Endothelial cell of umbilical vein (primary cell): ENCODE results near the gene KCNG3. TPM values are rescaled to one million over a fixed set of nuclear protein-coding genes. Genes with fewer than 3 reads are reported as not detected.

Experiments
- BruUV-seq: library from RNA; stranded (reverse); fragments of 400-500 nt; replicated peaks from 2 replicates; lab custom pipeline; 2021; lab: Mats Ljungman, UMichigan
- CTCF ChIA-PET: fragments of 300-600, 350-600 bp; sonication (Branson Sonifier 250); formaldehyde crosslinking; loops from one replicate; lab custom pipeline; 2021; ENCODE audit warnings: antibody characterized with exemption, inconsistent platforms; lab: Charles Lee
- POLR2A ChIA-PET: fragments of 300-600, 350-600 bp; sonication (Branson Sonifier 250); formaldehyde crosslinking; loops from one replicate; lab custom pipeline; 2021; ENCODE audit warnings: antibody characterized with exemption, inconsistent platforms; lab: Charles Lee
- DNase-seq: peaks from one replicate; pipeline ENCODE4 v3.0.0-alpha.2; 2011; ENCODE audit warnings: low read depth, low spot score
- FAIRE-seq: peaks from 2 replicates; lab custom pipeline; 2011; peaks lifted over from hg19 to GRCh38; lab: Jason Lieb, UNC
- H2AFZ ChIP-seq: 2 replicates; pipeline ENCODE4 v1.6.0; 2012; ENCODE audit warnings: low read depth, low read length, control low read depth, inconsistent platforms
- H3K27ac ChIP-seq: 2 replicates; pipeline ENCODE4 v1.5.1; 2011; ENCODE audit warnings: low read depth, mild to moderate bottlenecking, control low read depth, low read length, moderate library complexity; ENCODE audit not compliant: insufficient read depth
- H3K27me3 ChIP-seq, 2 experiments: 2 replicates each; pipeline versions ENCODE4 v1.6.0 to v1.6.1; 2011; ENCODE audit warnings: low read length in 2 of 2, mixed read lengths in 1 of 2; ENCODE audit not compliant: control insufficient read depth in 2 of 2, insufficient read depth in 2 of 2
- H3K36me3 ChIP-seq, 2 experiments: 2 replicates in 1 of 2; 3 replicates in 1 of 2; pipeline ENCODE4 v1.5.1; 2011; ENCODE audit warnings: low read length in 2 of 2, mild to moderate bottlenecking in 1 of 2, moderate library complexity in 1 of 2; ENCODE audit not compliant: control insufficient read depth in 2 of 2, insufficient read depth in 2 of 2; ENCODE audit errors: extremely low read depth in 1 of 2
- H3K4me1 ChIP-seq: 3 replicates; pipeline ENCODE4 v1.5.1; 2011; ENCODE audit warnings: mild to moderate bottlenecking, low read length; ENCODE audit not compliant: control insufficient read depth, insufficient read depth; ENCODE audit errors: extremely low read depth
- H3K4me2 ChIP-seq: 2 replicates; pipeline ENCODE4 v1.6.1; 2011; ENCODE audit warnings: low read length, control low read depth, mixed read lengths; ENCODE audit not compliant: insufficient read depth
- H3K4me3 ChIP-seq, 3 experiments: fragments of 200-600 bp in 1 of 3; sonication (generic), shearing (Covaris generic) in 1 of 3; replicated peaks in 1 of 3; 2 replicates each; pipeline ENCODE4 v1.5.1; 2011 to 2016; ENCODE audit warnings: control low read depth in 3 of 3, low read length in 3 of 3, mild to moderate bottlenecking in 2 of 3, inconsistent platforms in 1 of 3, low read depth in 1 of 3, moderate library complexity in 1 of 3; ENCODE audit not compliant: insufficient read depth in 1 of 3
- H3K79me2 ChIP-seq: 2 replicates; pipeline ENCODE4 v1.6.0; 2012; ENCODE audit warnings: low read length, inconsistent platforms; ENCODE audit not compliant: control insufficient read depth, insufficient read depth
- H3K9ac ChIP-seq: replicated peaks from 2 replicates; pipeline ENCODE3; 2011; ENCODE audit warnings: low read length, control low read depth; ENCODE audit not compliant: insufficient read depth; ENCODE audit errors: extremely low read depth
- H3K9me1 ChIP-seq: replicated peaks from 3 replicates; pipeline ENCODE4 v1.6.0; 2011; ENCODE audit warnings: mild to moderate bottlenecking, low read length; ENCODE audit not compliant: control insufficient read depth, insufficient read depth; ENCODE audit errors: extremely low read depth
- H3K9me3 ChIP-seq: replicated peaks from 2 replicates; pipeline ENCODE4 v1.5.1; 2012; ENCODE audit warnings: low read length, inconsistent platforms; ENCODE audit not compliant: control insufficient read depth, insufficient read depth
- H4K20me1 ChIP-seq: replicated peaks from 2 replicates; pipeline ENCODE3; 2011; ENCODE audit warnings: mild to moderate bottlenecking, low read length; ENCODE audit not compliant: control insufficient read depth, insufficient read depth; ENCODE audit errors: extremely low read depth
- EZH2 ChIP-seq: IDR thresholded peaks from 2 replicates; pipeline ENCODE4 v1.6.1; 2012; ENCODE audit warnings: borderline replicate concordance, low read depth, mild to moderate bottlenecking, moderate library complexity, low read length, inconsistent platforms; ENCODE audit not compliant: severe bottlenecking
- FOS ChIP-seq: IDR thresholded peaks from 2 replicates; pipeline ENCODE4 v1.6.1; 2011; ENCODE audit warnings: mild to moderate bottlenecking, low read length, moderate library complexity, borderline replicate concordance; ENCODE audit not compliant: insufficient read depth
- GATA2 ChIP-seq: IDR thresholded peaks from 2 replicates; pipeline ENCODE4 v1.7.0; 2011; ENCODE audit warnings: low read depth, mild to moderate bottlenecking, moderate library complexity, mixed read lengths, low read length; ENCODE audit not compliant: insufficient read length, insufficient read depth
- JUN ChIP-seq: IDR thresholded peaks from 2 replicates; pipeline ENCODE4 v1.6.1; 2011; ENCODE audit warnings: borderline replicate concordance, low read depth; ENCODE audit not compliant: insufficient read length, insufficient read depth
- MYC ChIP-seq: IDR thresholded peaks from one replicate; pipeline ENCODE4 v1.6.1; 2011; ENCODE audit warnings: mild to moderate bottlenecking, low read depth, low read length
- POLR2A ChIP-seq: IDR thresholded peaks from 2 replicates; pipeline ENCODE4 v1.6.1; 2012; ENCODE audit warnings: low read depth, mild to moderate bottlenecking, control low read depth, low read length
- POLR2AphosphoS5 ChIP-seq: IDR thresholded peaks from 2 replicates; pipeline ENCODE4 v1.6.1; 2012; ENCODE audit warnings: low read depth, mild to moderate bottlenecking, control low read depth, low read length, moderate library complexity; ENCODE audit not compliant: insufficient read depth
- dilution Hi-C: fragments of 300-500 bp; cut with MboI; formaldehyde crosslinking; loops from one replicate; pipeline ENCODE4 v1.15.0; 2019; ENCODE audit warnings: low sequenced_read_pairs; ENCODE audit not compliant: extremely low pct_ligation_motif_present
- intact Hi-C: fragments of 100-400 bp; cut with micrococcal nuclease; formaldehyde crosslinking; loops from one replicate; pipeline ENCODE4 v1.10.0; 2022
- polyA plus RNA-seq, 4 experiments: library from polyadenylated mRNA; depleted of rRNA in 3 of 4; stranded (reverse) in 3 of 4; unstranded in 1 of 4; fragments of >200 nt; gene quantifications; 2 replicates each; pipeline versions ENCODE4 v1.2.1 to v1.2.3, GENCODE V29; 2011 to 2012; ENCODE audit warnings: missing spikeins in 1 of 4
- total RNA-seq: library from RNA; stranded (reverse); gene quantifications from 2 replicates; pipeline ENCODE4 v1.2.3, GENCODE V29; 2021
- TF ChIP-seq, protein P1 (sequence below), 2 donors: IDR thresholded peaks; 1 replicate in 1 of 2; 2 replicates in 1 of 2; pipeline ENCODE4 v1.5.1; 2011; ENCODE audit warnings: low read length in 2 of 2, mild to moderate bottlenecking in 2 of 2, moderate library complexity in 2 of 2, control low read depth in 1 of 2, inconsistent platforms in 1 of 2, low read depth in 1 of 2; ENCODE audit not compliant: insufficient read depth in 1 of 2; ENCODE audit errors: extremely low read depth in 1 of 2
- TF ChIP-seq, protein P2 (sequence below): IDR thresholded peaks from 2 replicates; pipeline ENCODE4 v1.6.1; 2011; ENCODE audit not compliant: insufficient read depth, insufficient read length

KCNG3 gene
- total and polyA plus RNA-seq, 2 donors (not counting 3 experiments of a cell fraction or from before 2014, with no cell fraction given) = 0.15 TPM; not detected in 1

DNA sequence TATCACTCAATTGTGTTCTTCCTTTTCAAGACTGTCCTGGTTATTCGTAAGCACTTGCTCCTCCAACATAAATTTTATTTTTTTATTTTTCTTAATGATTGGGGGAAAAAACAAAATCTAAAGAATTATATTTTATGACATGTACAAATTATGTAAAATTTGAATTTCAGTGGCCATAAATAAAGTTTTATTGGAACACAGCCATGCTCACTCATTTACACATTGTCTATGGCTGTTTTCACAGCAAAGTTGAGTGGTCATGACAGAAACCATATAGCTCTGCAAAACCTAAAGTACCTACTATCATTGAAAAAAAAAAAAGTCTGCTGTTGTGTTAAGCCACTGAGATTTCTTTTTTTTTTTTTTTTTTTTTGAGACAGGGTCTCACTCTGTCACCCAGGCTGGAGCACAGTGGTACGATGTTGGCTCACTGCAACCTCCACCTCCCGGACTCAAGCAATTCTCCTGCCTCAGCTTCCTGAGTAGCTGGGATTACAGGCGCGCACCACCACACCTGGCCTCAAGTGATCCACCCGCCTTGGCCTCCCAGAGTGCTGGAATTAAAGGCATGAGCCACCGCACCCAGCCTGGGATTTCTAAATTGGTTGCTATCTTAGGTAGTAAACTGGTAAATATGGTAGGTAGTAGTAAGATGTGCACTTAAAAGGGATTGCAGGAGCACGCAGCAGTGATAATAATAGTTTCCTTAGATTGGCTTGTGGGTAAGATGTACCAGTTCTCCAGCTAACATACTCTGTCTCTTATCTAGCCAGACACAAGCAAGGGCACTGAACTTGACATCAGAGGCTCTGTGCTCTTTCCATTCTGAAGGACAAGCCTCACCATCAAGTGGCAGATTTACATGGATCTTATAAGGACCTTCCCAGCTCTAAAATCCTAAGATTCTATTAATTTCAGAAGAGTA lies 44.4 kb downstream of the KCNG3 start:
- no peaks in the 10 kb centered on the region for H3K36me3 ChIP-seq
- BruUV-seq = no TSS peak
- H4K20me1 ChIP-seq = no peaks in the 10 kb centered on the region
- H3K9ac ChIP-seq = no peak overlapping the region
- H3K27me3 ChIP-seq = no peaks in the 10 kb centered on the region
- H3K79me2 ChIP-seq = no peaks in the 10 kb centered on the region
- H3K4me3 ChIP-seq = no peak overlapping the region
- no peak overlapping the region for H2AFZ ChIP-seq
- intact Hi-C loops (no loop called here), dilution Hi-C loops (no loop called here)
- H3K9me3 ChIP-seq = no peaks in the 10 kb centered on the region
- no peaks in the 10 kb centered on the region for H3K9me1 ChIP-seq
- H3K4me1 ChIP-seq = no peaks in the 10 kb centered on the region
- DNase-seq = no peak
- CTCF ChIA-PET = interaction anchor here (0.5 kb wide), 1 partner anchor 560 kb away, joined by 3 read pairs; no protein-coding TSS in a partner anchor
- no peak overlapping the region for H3K4me2 ChIP-seq
- TF ChIP-seq POLR2AphosphoS5 (no peak), GATA2 (no peak), POLR2A (no peak), EZH2 (no peak), FOS (no peak), JUN (no peak), MYC (no peak)
- TF ChIP-seq, protein P1, sequence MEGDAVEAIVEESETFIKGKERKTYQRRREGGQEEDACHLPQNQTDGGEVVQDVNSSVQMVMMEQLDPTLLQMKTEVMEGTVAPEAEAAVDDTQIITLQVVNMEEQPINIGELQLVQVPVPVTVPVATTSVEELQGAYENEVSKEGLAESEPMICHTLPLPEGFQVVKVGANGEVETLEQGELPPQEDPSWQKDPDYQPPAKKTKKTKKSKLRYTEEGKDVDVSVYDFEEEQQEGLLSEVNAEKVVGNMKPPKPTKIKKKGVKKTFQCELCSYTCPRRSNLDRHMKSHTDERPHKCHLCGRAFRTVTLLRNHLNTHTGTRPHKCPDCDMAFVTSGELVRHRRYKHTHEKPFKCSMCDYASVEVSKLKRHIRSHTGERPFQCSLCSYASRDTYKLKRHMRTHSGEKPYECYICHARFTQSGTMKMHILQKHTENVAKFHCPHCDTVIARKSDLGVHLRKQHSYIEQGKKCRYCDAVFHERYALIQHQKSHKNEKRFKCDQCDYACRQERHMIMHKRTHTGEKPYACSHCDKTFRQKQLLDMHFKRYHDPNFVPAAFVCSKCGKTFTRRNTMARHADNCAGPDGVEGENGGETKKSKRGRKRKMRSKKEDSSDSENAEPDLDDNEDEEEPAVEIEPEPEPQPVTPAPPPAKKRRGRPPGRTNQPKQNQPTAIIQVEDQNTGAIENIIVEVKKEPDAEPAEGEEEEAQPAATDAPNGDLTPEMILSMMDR (IDR thresholded peaks at IDR 0.05; ENCODE audit: extremely low read depth in 1 of 2, insufficient read depth in 1 of 2, low read depth in 1 of 2, low read length in 2 of 2) = no peak
- TF ChIP-seq, protein P2, sequence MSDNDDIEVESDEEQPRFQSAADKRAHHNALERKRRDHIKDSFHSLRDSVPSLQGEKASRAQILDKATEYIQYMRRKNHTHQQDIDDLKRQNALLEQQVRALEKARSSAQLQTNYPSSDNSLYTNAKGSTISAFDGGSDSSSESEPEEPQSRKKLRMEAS = no peak
- FAIRE-seq = no peak
- POLR2A ChIA-PET = no interaction called here
- H3K27ac ChIP-seq = no peak overlapping the region
